Adrenal gland (tissue), 5 donors: ENCODE data around the gene ATP7A.

Experiments
- CTCF ChIP-seq, 6 experiments: fragments of 450-650 bp in 4 of 6; fragments of 200-600 bp in 2 of 6; sonication (generic) in 1 of 6; IDR thresholded peaks; 1 replicate in 5 of 6; 2 replicates in 1 of 6; pipeline versions ENCODE4 v1.5.1 to v1.8.0; 2016 to 2021; ENCODE audit warnings: antibody characterized with exemption in 6 of 6, mild to moderate bottlenecking in 2 of 6, moderate library complexity in 1 of 6
- POLR2A ChIP-seq, 2 donors: fragments of 450-650 bp; IDR thresholded peaks; one replicate each; pipeline ENCODE4 v1.6.1; 2017; ENCODE audit warnings: antibody characterized with exemption in 2 of 2, mild to moderate bottlenecking in 2 of 2, moderate library complexity in 1 of 2
- donor health status: DM: no; HTN: no; CAD: no.

- TF ChIP-seq CTCF (IDR thresholded peaks at IDR 0.05) (no peak), POLR2A (IDR thresholded peaks at IDR 0.05) (no peak)
These were observed 127.4 kb downstream of the ATP7A start for GRCh38 chrX:78037881-78038280.
